ENCODE results near the gene EPB41L1.

The EPB41L1 gene

GRCh38 chr20:36238153-36238552 lies 83.6 kb downstream of the EPB41L1 start:
- H3K9me3 ChIP-seq (ENCODE audit: control insufficient read depth, insufficient read depth, low read length): no peaks in the 10 kb centered on the region
- no peak overlapping the region for H3K4me3 ChIP-seq (ENCODE audit: low read depth, low read length)
- H3K9ac ChIP-seq (ENCODE audit: low read depth, low read length): no peak overlapping the region
- peaks cover 3% of the 10 kb centered on the region for H3K4me1 ChIP-seq (ENCODE audit: control insufficient read depth, insufficient read depth, low read length)
- no peaks in the 10 kb centered on the region for H3K27me3 ChIP-seq (ENCODE audit: control insufficient read depth, insufficient read depth, low read length)
- H3K36me3 ChIP-seq (ENCODE audit: control insufficient read depth, insufficient read depth, low read length): peaks cover 18% of the 10 kb centered on the region

DNA sequence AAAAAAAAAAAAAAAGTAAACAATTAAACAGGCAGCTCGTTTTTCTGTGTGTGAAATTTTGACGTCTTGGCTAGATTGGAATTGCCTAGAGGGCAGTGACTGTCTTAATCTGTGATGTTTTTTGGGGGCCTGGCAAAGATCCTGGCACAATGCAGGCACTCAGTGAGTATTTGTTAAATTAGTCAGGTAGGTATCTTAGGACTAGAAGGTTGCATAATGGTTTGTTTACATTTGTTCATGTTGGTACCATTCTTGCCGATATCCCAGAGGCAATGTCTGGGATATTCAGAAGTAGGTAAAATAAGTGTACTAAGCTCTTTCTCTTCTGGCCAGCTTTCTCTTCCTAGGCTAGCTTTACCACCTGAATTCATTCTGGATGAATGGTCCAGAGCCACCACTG lies 84.2 kb downstream of the EPB41L1 start:
- Histone ChIP-seq H3K36me3 (ENCODE audit: control insufficient read depth, insufficient read depth, low read length) (peaks cover 18% of the 10 kb centered on the region), H3K4me3 (ENCODE audit: low read depth, low read length) (no peak overlapping the region), H3K4me1 (ENCODE audit: control insufficient read depth, insufficient read depth, low read length) (peaks cover 3% of the 10 kb centered on the region), H3K9me3 (ENCODE audit: control insufficient read depth, insufficient read depth, low read length) (no peaks in the 10 kb centered on the region), H3K9ac (ENCODE audit: low read depth, low read length) (no peak overlapping the region), H3K27me3 (ENCODE audit: control insufficient read depth, insufficient read depth, low read length) (no peaks in the 10 kb centered on the region)

DNA sequence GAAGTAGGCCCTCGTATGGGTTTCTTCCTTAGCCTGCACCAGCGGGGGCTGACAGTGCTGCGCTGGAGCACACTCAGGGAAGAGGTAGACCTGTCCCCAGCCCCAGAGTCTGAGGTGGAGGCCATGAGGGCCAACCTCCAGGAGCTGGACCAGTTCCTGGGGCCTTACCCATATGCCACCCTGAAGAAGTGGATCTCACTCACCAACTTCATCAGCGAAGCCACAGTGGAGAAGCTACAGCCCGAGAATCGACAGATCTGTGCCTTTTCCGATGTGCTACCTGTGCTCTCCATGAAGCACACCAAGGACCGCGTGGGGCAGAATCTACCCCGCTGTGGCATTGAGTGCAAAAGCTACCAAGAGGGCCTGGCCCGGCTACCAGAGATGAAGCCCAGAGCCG lies 85.5 kb downstream of the EPB41L1 start:
- H3K4me3 ChIP-seq (ENCODE audit: low read depth, low read length): no peak overlapping the region
- no peaks in the 10 kb centered on the region for H3K27me3 ChIP-seq (ENCODE audit: control insufficient read depth, insufficient read depth, low read length)
- no peak overlapping the region for H3K9ac ChIP-seq (ENCODE audit: low read depth, low read length)
- H3K36me3 ChIP-seq (ENCODE audit: control insufficient read depth, insufficient read depth, low read length): peaks cover 23% of the 10 kb centered on the region
- peaks cover 3% of the 10 kb centered on the region for H3K4me1 ChIP-seq (ENCODE audit: control insufficient read depth, insufficient read depth, low read length)
- H3K9me3 ChIP-seq (ENCODE audit: control insufficient read depth, insufficient read depth, low read length): no peaks in the 10 kb centered on the region

- Histone ChIP-seq H3K4me3 (ENCODE audit: low read depth, low read length) (no peak overlapping the region), H3K27me3 (ENCODE audit: control insufficient read depth, insufficient read depth, low read length) (no peaks in the 10 kb centered on the region), H3K36me3 (ENCODE audit: control insufficient read depth, insufficient read depth, low read length) (peaks cover 35% of the 10 kb centered on the region), H3K4me1 (ENCODE audit: control insufficient read depth, insufficient read depth, low read length) (peaks cover 3% of the 10 kb centered on the region), H3K9ac (ENCODE audit: low read depth, low read length) (no peak overlapping the region), H3K9me3 (ENCODE audit: control insufficient read depth, insufficient read depth, low read length) (no peaks in the 10 kb centered on the region)
These were observed 87.1 kb downstream of the EPB41L1 start for GRCh38 chr20:36241678-36242077.

DNA sequence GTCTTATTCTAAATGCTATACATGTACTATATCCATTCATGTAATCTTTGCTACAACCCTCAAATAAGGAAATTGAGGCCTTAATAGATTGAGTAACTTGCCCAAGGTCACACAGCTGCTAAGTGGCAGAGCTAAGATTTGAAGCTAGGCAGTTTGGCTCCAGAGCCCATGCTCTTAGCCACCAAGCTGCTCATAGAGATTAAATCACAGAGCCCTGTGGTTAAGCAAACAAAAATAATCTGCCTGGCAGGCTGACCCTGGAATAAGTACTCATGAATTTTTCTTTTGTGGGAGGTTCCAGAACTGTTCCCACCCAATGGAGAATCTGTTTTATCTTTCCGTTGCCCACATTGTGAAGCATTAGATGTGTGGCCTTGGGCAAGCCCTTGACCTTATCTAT lies 89.2 kb downstream of the EPB41L1 start:
- H3K4me1 ChIP-seq (ENCODE audit: control insufficient read depth, insufficient read depth, low read length): no peaks in the 10 kb centered on the region
- no peak overlapping the region for H3K9ac ChIP-seq (ENCODE audit: low read depth, low read length)
- no peak overlapping the region for H3K4me3 ChIP-seq (ENCODE audit: low read depth, low read length)
- H3K27me3 ChIP-seq (ENCODE audit: control insufficient read depth, insufficient read depth, low read length): no peaks in the 10 kb centered on the region
- H3K36me3 ChIP-seq (ENCODE audit: control insufficient read depth, insufficient read depth, low read length): peaks cover 36% of the 10 kb centered on the region
- no peaks in the 10 kb centered on the region for H3K9me3 ChIP-seq (ENCODE audit: control insufficient read depth, insufficient read depth, low read length)

GRCh38 chr20:36246401-36246800 lies 91.9 kb downstream of the EPB41L1 start:
- Histone ChIP-seq H3K9ac (ENCODE audit: low read depth, low read length) (no peak overlapping the region), H3K36me3 (ENCODE audit: control insufficient read depth, insufficient read depth, low read length) (peaks cover 23% of the 10 kb centered on the region), H3K9me3 (ENCODE audit: control insufficient read depth, insufficient read depth, low read length) (no peaks in the 10 kb centered on the region), H3K4me3 (ENCODE audit: low read depth, low read length) (no peak overlapping the region), H3K27me3 (ENCODE audit: control insufficient read depth, insufficient read depth, low read length) (no peaks in the 10 kb centered on the region), H3K4me1 (ENCODE audit: control insufficient read depth, insufficient read depth, low read length) (no peaks in the 10 kb centered on the region)

- peaks cover 23% of the 10 kb centered on the region for H3K36me3 ChIP-seq (ENCODE audit: control insufficient read depth, insufficient read depth, low read length)
- no peaks in the 10 kb centered on the region for H3K9me3 ChIP-seq (ENCODE audit: control insufficient read depth, insufficient read depth, low read length)
- H3K4me3 ChIP-seq (ENCODE audit: low read depth, low read length): no peak overlapping the region
- no peaks in the 10 kb centered on the region for H3K4me1 ChIP-seq (ENCODE audit: control insufficient read depth, insufficient read depth, low read length)
- H3K27me3 ChIP-seq (ENCODE audit: control insufficient read depth, insufficient read depth, low read length): no peaks in the 10 kb centered on the region
- no peak overlapping the region for H3K9ac ChIP-seq (ENCODE audit: low read depth, low read length)
These were observed 94.3 kb downstream of the EPB41L1 start for GRCh38 chr20:36248836-36249235.

DNA sequence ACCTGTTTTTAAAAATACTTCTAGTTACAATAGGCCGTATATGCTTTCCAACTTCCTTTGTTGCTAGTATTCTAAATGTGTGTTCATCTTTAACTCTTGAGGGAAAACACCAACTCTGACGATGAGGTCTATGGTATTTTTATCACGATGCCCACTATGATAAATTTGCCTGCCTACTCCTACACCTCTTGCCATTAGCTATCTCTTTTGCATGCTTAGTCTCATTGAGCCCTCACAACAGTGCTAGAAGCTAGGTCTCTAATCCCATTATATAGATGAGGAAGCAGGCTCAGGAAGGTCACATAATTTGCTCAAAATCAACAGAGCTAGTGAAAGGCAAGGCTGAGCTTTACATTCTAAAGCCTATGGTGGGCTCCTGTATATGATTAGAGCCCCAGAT lies 94.9 kb downstream of the EPB41L1 start:
- Histone ChIP-seq H3K9me3 (ENCODE audit: control insufficient read depth, insufficient read depth, low read length) (no peaks in the 10 kb centered on the region), H3K9ac (ENCODE audit: low read depth, low read length) (no peak overlapping the region), H3K36me3 (ENCODE audit: control insufficient read depth, insufficient read depth, low read length) (peaks cover 21% of the 10 kb centered on the region), H3K4me3 (ENCODE audit: low read depth, low read length) (no peak overlapping the region), H3K27me3 (ENCODE audit: control insufficient read depth, insufficient read depth, low read length) (no peaks in the 10 kb centered on the region), H3K4me1 (ENCODE audit: control insufficient read depth, insufficient read depth, low read length) (no peaks in the 10 kb centered on the region)

DNA sequence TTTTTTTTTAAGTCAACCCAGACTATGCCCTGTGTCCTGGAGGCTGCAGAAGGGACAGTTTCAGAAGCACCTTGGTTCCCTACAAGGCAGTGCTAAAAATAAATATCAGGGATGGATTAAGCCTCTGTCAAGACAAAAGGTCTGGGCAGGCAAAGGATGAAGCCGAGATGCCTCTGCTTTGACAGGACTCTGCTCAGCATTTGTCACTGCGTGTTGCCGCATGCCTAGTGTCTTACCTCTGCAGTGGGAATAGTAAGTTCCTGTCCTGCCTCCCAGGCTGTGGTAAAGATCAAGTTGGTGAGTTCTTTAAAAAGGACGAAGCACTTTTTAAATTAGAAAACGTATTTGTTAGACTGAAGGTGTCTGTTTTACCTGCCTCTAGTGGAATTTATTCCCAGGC lies 96.9 kb downstream of the EPB41L1 start:
- Histone ChIP-seq H3K4me3 (ENCODE audit: low read depth, low read length) (no peak overlapping the region), H3K36me3 (ENCODE audit: control insufficient read depth, insufficient read depth, low read length) (peaks cover 21% of the 10 kb centered on the region), H3K9ac (ENCODE audit: low read depth, low read length) (no peak overlapping the region), H3K27me3 (ENCODE audit: control insufficient read depth, insufficient read depth, low read length) (no peaks in the 10 kb centered on the region), H3K9me3 (ENCODE audit: control insufficient read depth, insufficient read depth, low read length) (no peaks in the 10 kb centered on the region), H3K4me1 (ENCODE audit: control insufficient read depth, insufficient read depth, low read length) (no peaks in the 10 kb centered on the region)

DNA sequence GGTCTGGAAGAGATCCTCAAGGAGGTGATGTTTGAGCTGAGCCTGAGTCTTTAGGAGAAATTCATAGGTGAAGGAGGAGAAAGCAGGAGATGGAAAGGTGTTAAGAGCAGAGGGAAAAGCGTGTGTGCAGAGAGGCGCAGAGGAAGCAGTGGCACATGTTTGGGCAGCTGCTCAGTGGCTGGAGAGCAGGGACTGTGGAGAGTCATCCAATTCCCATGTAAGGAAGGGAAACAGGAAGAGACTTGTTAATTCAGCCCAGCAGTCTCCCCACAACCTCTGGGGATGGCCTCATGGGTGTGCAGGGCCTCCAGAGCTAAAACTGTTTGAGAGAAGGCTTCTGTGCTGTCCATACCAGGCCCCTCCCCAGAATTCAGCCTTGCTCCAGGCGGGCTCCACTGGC lies 98.0 kb downstream of the EPB41L1 start:
- no peak overlapping the region for H3K4me3 ChIP-seq (ENCODE audit: low read depth, low read length)
- H3K9me3 ChIP-seq (ENCODE audit: control insufficient read depth, insufficient read depth, low read length): no peaks in the 10 kb centered on the region
- no peaks in the 10 kb centered on the region for H3K27me3 ChIP-seq (ENCODE audit: control insufficient read depth, insufficient read depth, low read length)
- H3K36me3 ChIP-seq (ENCODE audit: control insufficient read depth, insufficient read depth, low read length): peaks cover 24% of the 10 kb centered on the region
- H3K4me1 ChIP-seq (ENCODE audit: control insufficient read depth, insufficient read depth, low read length): no peaks in the 10 kb centered on the region
- no peak overlapping the region for H3K9ac ChIP-seq (ENCODE audit: low read depth, low read length)

GRCh38 chr20:36253036-36253435 lies 98.5 kb downstream of the EPB41L1 start:
- Histone ChIP-seq H3K9ac (ENCODE audit: low read depth, low read length) (no peak overlapping the region), H3K9me3 (ENCODE audit: control insufficient read depth, insufficient read depth, low read length) (no peaks in the 10 kb centered on the region), H3K27me3 (ENCODE audit: control insufficient read depth, insufficient read depth, low read length) (no peaks in the 10 kb centered on the region), H3K36me3 (ENCODE audit: control insufficient read depth, insufficient read depth, low read length) (peaks cover 24% of the 10 kb centered on the region), H3K4me1 (ENCODE audit: control insufficient read depth, insufficient read depth, low read length) (no peaks in the 10 kb centered on the region), H3K4me3 (ENCODE audit: low read depth, low read length) (no peak overlapping the region)

GRCh38 chr20:36254076-36254475 lies 99.5 kb downstream of the EPB41L1 start:
- Histone ChIP-seq H3K4me3 (ENCODE audit: low read depth, low read length) (no peak overlapping the region), H3K9ac (ENCODE audit: low read depth, low read length) (no peak overlapping the region), H3K9me3 (ENCODE audit: control insufficient read depth, insufficient read depth, low read length) (no peaks in the 10 kb centered on the region), H3K36me3 (ENCODE audit: control insufficient read depth, insufficient read depth, low read length) (peaks cover 24% of the 10 kb centered on the region), H3K27me3 (ENCODE audit: control insufficient read depth, insufficient read depth, low read length) (no peaks in the 10 kb centered on the region), H3K4me1 (ENCODE audit: control insufficient read depth, insufficient read depth, low read length) (peaks cover 3% of the 10 kb centered on the region)

DNA sequence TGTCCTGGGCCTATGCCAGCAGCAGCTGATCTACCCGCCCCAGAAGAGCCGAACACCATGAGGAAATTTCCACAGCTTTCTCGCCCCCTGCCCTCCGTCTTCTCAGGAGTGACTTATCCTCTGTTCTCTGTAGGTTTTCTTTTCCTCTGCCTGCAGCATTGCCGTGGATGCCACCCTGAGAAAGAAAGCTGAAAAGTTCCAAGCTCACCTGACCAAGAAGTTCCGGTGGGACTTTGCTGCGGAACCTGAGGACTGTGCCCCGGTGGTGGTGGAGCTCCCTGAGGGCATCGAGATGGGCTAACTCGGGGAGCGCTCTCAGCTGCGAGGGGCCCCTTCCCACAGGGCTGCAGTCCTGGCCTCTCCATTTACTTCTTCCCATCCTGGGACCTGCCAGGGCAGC lies 100.9 kb downstream of the EPB41L1 start:
- H3K27me3 ChIP-seq (ENCODE audit: control insufficient read depth, insufficient read depth, low read length): no peaks in the 10 kb centered on the region
- no peak overlapping the region for H3K4me3 ChIP-seq (ENCODE audit: low read depth, low read length)
- no peaks in the 10 kb centered on the region for H3K9me3 ChIP-seq (ENCODE audit: control insufficient read depth, insufficient read depth, low read length)
- peaks cover 24% of the 10 kb centered on the region for H3K36me3 ChIP-seq (ENCODE audit: control insufficient read depth, insufficient read depth, low read length)
- no peak overlapping the region for H3K9ac ChIP-seq (ENCODE audit: low read depth, low read length)
- peaks cover 7% of the 10 kb centered on the region for H3K4me1 ChIP-seq (ENCODE audit: control insufficient read depth, insufficient read depth, low read length)
